ENCODE measurements around the gene MRE11.
"Not testable (repeated sequence)": the region's sequence is repeated elsewhere in the genome, so short reads cannot be mapped to it uniquely, and the experiment has no call there.

Gene MRE11

GRCh38 chr11:94418123-94418765 lies 75.4 kb downstream of the MRE11 start:
- DNase-seq, result no peak

- DNase-seq, result no peak
Measured at GRCh38 chr11:94417386-94417987, 76.2 kb downstream of the MRE11 start.

GRCh38 chr11:94405062-94405833 lies 88.4 kb downstream of the MRE11 start:
- DNase-seq, result no peak

- no peak for DNase-seq
Measured at GRCh38 chr11:94402355-94402754, 91.3 kb downstream of the MRE11 start.

- no peak for DNase-seq
Measured at GRCh38 chr11:94401773-94402265, 91.8 kb downstream of the MRE11 start.

GRCh38 chr11:94400839-94401772 lies 92.5 kb downstream of the MRE11 start, which contains the start of gene GPR83:
Gene GPR83 (minus strand): TSS chr11:94401419. CDS start chr11:94401247, 172 bp downstream.
- DNase-seq, result no peak

GRCh38 chr11:94400457-94400838 lies 93.2 kb downstream of the MRE11 start:
- DNase-seq, result no peak

- no peak for DNase-seq
Measured at GRCh38 chr11:94400050-94400449, 93.6 kb downstream of the MRE11 start.

- no peak for DNase-seq
Measured at GRCh38 chr11:94398101-94398500, 95.5 kb downstream of the MRE11 start.

GRCh38 chr11:94396282-94396681 lies 97.4 kb downstream of the MRE11 start:
- no peak for DNase-seq

GRCh38 chr11:94391937-94392336 lies 101.7 kb downstream of the MRE11 start:
- not testable (repeated sequence) for DNase-seq

- DNase-seq, result no peak
Measured at GRCh38 chr11:94379613-94380012, 114.0 kb downstream of the MRE11 start.

- DNase-seq, result no peak
Measured at GRCh38 chr11:94376841-94377240, 116.8 kb downstream of the MRE11 start.

GRCh38 chr11:94370576-94370975 lies 123.1 kb downstream of the MRE11 start:
- not testable (repeated sequence) for DNase-seq

Measured in NK-92 treated with Interleukin-12 subunit alpha and Interleukin-12 subunit beta, amount 100 ng/mL, for 24 hours (cell line).